NCI-H345 treated with DMSO at 0.1 percent for 48 hours (cell line): ENCODE results near the gene FUNDC1.

Experiments
- DNase-seq: peaks from one replicate; lab custom pipeline; 2025; ENCODE audit not compliant: unreplicated experiment; lab: John Stamatoyannopoulos, UW

Gene FUNDC1

DNA sequence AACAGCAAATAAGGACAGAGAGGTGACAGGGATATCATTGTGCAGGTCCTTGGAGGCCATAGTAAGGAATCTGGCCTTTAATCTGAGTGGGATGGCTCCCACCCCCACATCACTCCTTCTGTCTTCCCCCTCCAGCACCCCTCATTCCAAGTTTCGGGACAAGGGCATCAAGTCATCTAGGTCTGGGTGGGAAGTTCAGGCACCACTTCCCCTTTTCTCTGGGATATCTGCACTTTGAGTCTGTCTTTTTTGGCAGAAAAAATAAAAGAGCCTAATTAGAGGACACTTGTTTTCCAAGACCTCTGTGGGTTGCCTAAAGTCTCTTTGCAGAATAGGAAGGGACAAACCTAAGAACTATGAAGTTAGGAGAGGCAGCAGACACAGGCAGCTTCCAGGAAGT is 60.1 kb downstream of the FUNDC1 start:
- no peak for DNase-seq

DNA sequence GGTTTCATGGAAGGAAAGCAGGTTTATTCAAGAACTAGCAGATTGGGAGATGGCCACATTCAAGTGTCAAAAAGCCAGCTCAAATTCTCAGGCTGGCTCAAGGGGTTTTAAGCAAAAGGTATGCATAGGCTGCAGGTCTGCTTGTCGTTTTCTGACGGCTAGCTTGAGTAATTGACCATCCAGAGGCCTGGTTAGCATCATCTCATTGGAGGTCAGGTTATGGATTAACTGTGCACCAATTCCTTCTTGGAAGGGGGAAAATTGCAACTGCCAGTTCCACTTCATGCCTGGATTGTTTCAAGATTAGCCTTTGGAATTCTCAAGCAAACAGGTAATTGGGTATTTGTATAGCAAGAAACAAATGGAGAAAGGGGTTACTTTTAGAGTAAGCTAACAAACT is 62.1 kb downstream of the FUNDC1 start:
- DNase-seq = no peak

DNA sequence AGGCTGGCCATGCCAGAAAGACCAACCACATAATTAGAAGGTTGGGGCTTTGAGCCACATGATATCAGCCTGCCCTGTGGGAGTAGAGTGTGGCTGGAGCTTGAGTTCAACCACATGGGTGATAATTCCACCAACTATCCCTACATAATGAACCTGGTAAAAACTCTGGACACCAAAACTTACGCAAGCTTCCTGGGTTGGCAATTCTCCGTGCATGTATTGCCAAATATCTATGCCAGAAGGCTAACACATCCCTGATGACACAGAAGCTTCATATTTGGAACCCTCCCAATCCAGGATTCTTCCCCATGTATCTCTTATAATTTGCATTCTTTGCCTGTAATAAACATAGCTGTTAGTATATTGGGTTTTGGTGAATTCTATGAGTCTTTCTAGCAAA is 68.2 kb downstream of the FUNDC1 start:
- no peak for DNase-seq
